NCI-H1436 treated with DMSO at 0.1 percent for 48 hours (cell line): Measurements from ENCODE around the gene PNPLA5.
A peak's percentile ranks its signal among the peaks of the same experiment; 100 is the strongest.

Source experiments
- DNase-seq: peaks from one replicate; lab custom pipeline; 2025; lab: John Stamatoyannopoulos, UW

Gene PNPLA5

GRCh38 chr22:43901976-43902643, 10.3 kb upstream of the PNPLA5 start:
- DNase-seq: no peak

GRCh38 chr22:43900206-43900605, 8.4 kb upstream of the PNPLA5 start:
- no peak for DNase-seq

- no peak for DNase-seq
These were observed 6.0 kb upstream of the PNPLA5 start for GRCh38 chr22:43897751-43898261.

- no peak for DNase-seq
These were observed 4.3 kb upstream of the PNPLA5 start for GRCh38 chr22:43895986-43896645.

GRCh38 chr22:43894122-43894521, 2.3 kb upstream of the PNPLA5 start:
- DNase-seq: no peak

- no peak for DNase-seq
These were observed 1.5 kb upstream of the PNPLA5 start for GRCh38 chr22:43893266-43893665.

GRCh38 chr22:43892183-43892894, 526 bp upstream of the PNPLA5 start:
- no peak for DNase-seq

- DNase-seq: no peak
These were observed 897 bp downstream of the PNPLA5 start for GRCh38 chr22:43890901-43891331.

GRCh38 chr22:43889860-43890253, 2.0 kb downstream of the PNPLA5 start:
- no peak for DNase-seq

GRCh38 chr22:43889201-43889859, 2.5 kb downstream of the PNPLA5 start:
- no peak for DNase-seq

GRCh38 chr22:43888740-43889139, 3.1 kb downstream of the PNPLA5 start:
- DNase-seq: no peak

- DNase-seq: no peak
These were observed 4.4 kb downstream of the PNPLA5 start for GRCh38 chr22:43887391-43887790.

GRCh38 chr22:43886231-43886630, 5.6 kb downstream of the PNPLA5 start:
- no peak for DNase-seq

GRCh38 chr22:43885786-43886185, 6.0 kb downstream of the PNPLA5 start:
- no peak for DNase-seq

- DNase-seq: no peak
These were observed 6.5 kb downstream of the PNPLA5 start for GRCh38 chr22:43885319-43885671.

- DNase-seq: no peak
These were observed 7.1 kb downstream of the PNPLA5 start for GRCh38 chr22:43884600-43885318.

GRCh38 chr22:43883719-43884415, 7.9 kb downstream of the PNPLA5 start:
- DNase-seq: no peak

- peak; percentile 3 for DNase-seq
These were observed 8.7 kb downstream of the PNPLA5 start for GRCh38 chr22:43883012-43883661.

GRCh38 chr22:43882122-43882767, 9.6 kb downstream of the PNPLA5 start:
- DNase-seq: no peak
